ENCODE results near the gene RPS6KA3. TPM values are rescaled to one million over a fixed set of nuclear protein-coding genes. Genes with fewer than 3 reads are reported as not detected.

Gene RPS6KA3
- total RNA-seq, 1 donor from 2014 or later, result 50.9 TPM

GRCh38 chrX:20248592-20249192 lies 18.0 kb downstream of the RPS6KA3 start:
- Mint-ChIP-seq H3K27ac (ENCODE audit: unreplicated experiment) (no peak overlapping the region), H3K9me3 (ENCODE audit: unreplicated experiment) (no peaks in the 10 kb centered on the region), H3K27me3 (ENCODE audit: unreplicated experiment) (peaks cover 1% of the 10 kb centered on the region), H3K36me3 (ENCODE audit: low read depth, unreplicated experiment) (no peaks in the 10 kb centered on the region), H3K4me1 (ENCODE audit: unreplicated experiment) (peaks cover 3% of the 10 kb centered on the region), H3K4me3 (ENCODE audit: unreplicated experiment) (no peak overlapping the region)
- DNase-seq (ENCODE audit: low spot score), result no peak
- no peak for TF ChIP-seq CTCF (IDR thresholded peaks at IDR 0.05; ENCODE audit: unreplicated experiment)

- H3K36me3 Mint-ChIP-seq (ENCODE audit: low read depth, unreplicated experiment), result no peaks in the 10 kb centered on the region
- H3K4me3 Mint-ChIP-seq (ENCODE audit: unreplicated experiment), result no peak overlapping the region
- no peaks in the 10 kb centered on the region for H3K27me3 Mint-ChIP-seq (ENCODE audit: unreplicated experiment)
- H3K4me1 Mint-ChIP-seq (ENCODE audit: unreplicated experiment), result no peaks in the 10 kb centered on the region
- no peak for TF ChIP-seq CTCF (IDR thresholded peaks at IDR 0.05; ENCODE audit: unreplicated experiment)
- no peak overlapping the region for H3K27ac Mint-ChIP-seq (ENCODE audit: unreplicated experiment)
- H3K9me3 Mint-ChIP-seq (ENCODE audit: unreplicated experiment), result no peaks in the 10 kb centered on the region
- no peak for DNase-seq (ENCODE audit: low spot score)
Observed at GRCh38 chrX:20244931-20245330, 21.8 kb downstream of the RPS6KA3 start.

GRCh38 chrX:20240201-20240600 lies 26.5 kb downstream of the RPS6KA3 start:
- TF ChIP-seq CTCF (IDR thresholded peaks at IDR 0.05; ENCODE audit: unreplicated experiment), result no peak
- no peaks in the 10 kb centered on the region for H3K4me1 Mint-ChIP-seq (ENCODE audit: unreplicated experiment)
- no peak for DNase-seq (ENCODE audit: low spot score)
- no peak overlapping the region for H3K27ac Mint-ChIP-seq (ENCODE audit: unreplicated experiment)
- no peaks in the 10 kb centered on the region for H3K9me3 Mint-ChIP-seq (ENCODE audit: unreplicated experiment)
- H3K27me3 Mint-ChIP-seq (ENCODE audit: unreplicated experiment), result no peaks in the 10 kb centered on the region
- no peak overlapping the region for H3K4me3 Mint-ChIP-seq (ENCODE audit: unreplicated experiment)
- H3K36me3 Mint-ChIP-seq (ENCODE audit: low read depth, unreplicated experiment), result no peaks in the 10 kb centered on the region

- H3K36me3 Mint-ChIP-seq (ENCODE audit: low read depth, unreplicated experiment), result no peaks in the 10 kb centered on the region
Observed at GRCh38 chrX:20237864-20238263, 28.8 kb downstream of the RPS6KA3 start.

More at GRCh38 chrX:20237864-20238263, 28.8 kb downstream of the RPS6KA3 start:
- no peak for TF ChIP-seq CTCF (IDR thresholded peaks at IDR 0.05; ENCODE audit: unreplicated experiment)
- no peaks in the 10 kb centered on the region for H3K4me1 Mint-ChIP-seq (ENCODE audit: unreplicated experiment)
- no peak overlapping the region for H3K27ac Mint-ChIP-seq (ENCODE audit: unreplicated experiment)
- no peak for DNase-seq (ENCODE audit: low spot score)
- no peak overlapping the region for H3K4me3 Mint-ChIP-seq (ENCODE audit: unreplicated experiment)
- no peaks in the 10 kb centered on the region for H3K9me3 Mint-ChIP-seq (ENCODE audit: unreplicated experiment)
- no peaks in the 10 kb centered on the region for H3K27me3 Mint-ChIP-seq (ENCODE audit: unreplicated experiment)
